ENCODE data around the gene TMEM161B.

- TF ChIP-seq POLR2A (IDR thresholded peaks at IDR 0.05; ENCODE audit: low read depth, low read length) (no peak), TAF1 (IDR thresholded peaks at IDR 0.05; ENCODE audit: low read depth, low read length) (no peak), POLR2AphosphoS5 (IDR thresholded peaks at IDR 0.05; ENCODE audit: low read depth, low read length) (no peak), PAX5 (IDR thresholded peaks at IDR 0.05; ENCODE audit: insufficient read depth, low read length, severe bottlenecking) (no peak), SPI1 (IDR thresholded peaks at IDR 0.05; ENCODE audit: low read depth, low read length) (no peak)
Observed at GRCh38 chr5:88226881-88227450, 41.7 kb downstream of the TMEM161B start.

Data from GM12891 (cell line).